ENCODE measurements around the gene DSG4.
A peak's percentile ranks its signal among the peaks of the same experiment; 100 is the strongest.

The DSG4 gene

GRCh38 chr18:31401156-31402025 is 24.8 kb downstream of the DSG4 start:
- no peaks in the 10 kb centered on the region for H3K9me3 ChIP-seq (ENCODE audit: control insufficient read depth, insufficient read depth, low read depth, low read length)
- H3K4me1 ChIP-seq (ENCODE audit: control insufficient read depth, insufficient read depth, low read length): no peaks in the 10 kb centered on the region
- H3K4me3 ChIP-seq (ENCODE audit: low read depth, low read length): no peak overlapping the region
- ChIA-PET CTCF (interaction anchor here (0.5 to 2.3 kb wide), 2 partner anchors 23 to 140 kb away, joined by 3 to 6 read pairs; no protein-coding TSS in a partner anchor), POLR2A (interaction anchor here (1.1 kb wide), 1 partner anchor 41 kb away, joined by 3 read pairs; no protein-coding TSS in a partner anchor)
- H3K27ac ChIP-seq (ENCODE audit: extremely low read depth, low read depth, low read length): no peak overlapping the region
- no peaks in the 10 kb centered on the region for H3K36me3 ChIP-seq (ENCODE audit: control insufficient read depth in 2 of 2, insufficient read depth in 1 of 2, low read length in 2 of 2)
- TF ChIP-seq KLF17 (tag by site-specific recombination; IDR thresholded peaks at IDR 0.05) (no peak), ZNF335 (tag by site-specific recombination; conservative IDR thresholded peaks at IDR 0.05) (peak; percentile 35; the same call in 1 of the 2 replicates), ZNF558 (tag by site-specific recombination; IDR thresholded peaks at IDR 0.05) (no peak)

GRCh38 chr18:31402026-31402373 is 25.4 kb downstream of the DSG4 start:
- ChIA-PET CTCF (interaction anchor here (0.5 to 2.3 kb wide), 3 partner anchors 22 to 302 kb away, joined by 3 to 6 read pairs (median 3); no protein-coding TSS in a partner anchor), POLR2A (interaction anchor here (1.1 kb wide), 1 partner anchor 42 kb away, joined by 3 read pairs; no protein-coding TSS in a partner anchor)
- no peaks in the 10 kb centered on the region for H3K9me3 ChIP-seq (ENCODE audit: control insufficient read depth, insufficient read depth, low read depth, low read length)
- no peaks in the 10 kb centered on the region for H3K36me3 ChIP-seq (ENCODE audit: control insufficient read depth in 2 of 2, insufficient read depth in 1 of 2, low read length in 2 of 2)
- no peak overlapping the region for H3K4me3 ChIP-seq (ENCODE audit: low read depth, low read length)
- no peaks in the 10 kb centered on the region for H3K4me1 ChIP-seq (ENCODE audit: control insufficient read depth, insufficient read depth, low read length)
- no peak overlapping the region for H3K27ac ChIP-seq (ENCODE audit: extremely low read depth, low read depth, low read length)
- TF ChIP-seq ZBTB26 (tag by site-specific recombination; optimal IDR thresholded peaks at IDR 0.05): no peak
- no peak for TF ChIP-seq ZNF660 (tag by site-specific recombination; IDR thresholded peaks at IDR 0.05)
- no peak for TF ChIP-seq ZNF175 (tag by site-specific recombination; IDR thresholded peaks at IDR 0.05)
- no peak for TF ChIP-seq WT1 (tag by site-specific recombination; IDR thresholded peaks at IDR 0.05)
- peak; percentile 84 for TF ChIP-seq ZNF10 (tag by site-specific recombination; IDR thresholded peaks at IDR 0.05)

- Histone ChIP-seq H3K36me3 (ENCODE audit: control insufficient read depth in 2 of 2, insufficient read depth in 1 of 2, low read length in 2 of 2) (no peaks in the 10 kb centered on the region), H3K4me1 (ENCODE audit: control insufficient read depth, insufficient read depth, low read length) (no peaks in the 10 kb centered on the region), H3K4me3 (ENCODE audit: low read depth, low read length) (no peak overlapping the region), H3K9me3 (ENCODE audit: control insufficient read depth, insufficient read depth, low read depth, low read length) (no peaks in the 10 kb centered on the region), H3K27ac (ENCODE audit: extremely low read depth, low read depth, low read length) (no peak overlapping the region)
- TF ChIP-seq PRDM10 (tag by site-specific recombination; IDR thresholded peaks at IDR 0.05): no peak
- no peak for TF ChIP-seq ZNF391 (tag by site-specific recombination; IDR thresholded peaks at IDR 0.05; ENCODE audit: borderline replicate concordance, low read depth)
- no peak for TF ChIP-seq ZNF555 (tag by site-specific recombination; conservative IDR thresholded peaks at IDR 0.05)
- TF ChIP-seq ZNF18 (tag by site-specific recombination; IDR thresholded peaks at IDR 0.05): no peak
- no peak for TF ChIP-seq REPIN1 (tag by site-specific recombination; IDR thresholded peaks at IDR 0.05; ENCODE audit: low read depth)
- TF ChIP-seq ZNF292 (tag by site-specific recombination; IDR thresholded peaks at IDR 0.05; ENCODE audit: borderline replicate concordance, low read depth): no peak
- TF ChIP-seq ZBTB21 (tag by site-specific recombination; IDR thresholded peaks at IDR 0.05): no peak
- no peak for TF ChIP-seq ZNF449 (tag by site-specific recombination; IDR thresholded peaks at IDR 0.05)
- no peak for TF ChIP-seq ZNF214 (tag by site-specific recombination; IDR thresholded peaks at IDR 0.05; ENCODE audit: borderline replicate concordance)
- ChIA-PET POLR2A (no interaction called here), CTCF (interaction anchor here (2.3 kb wide), 1 partner anchor 21 kb away, joined by 6 read pairs; no protein-coding TSS in a partner anchor)
Observed at GRCh38 chr18:31403409-31403808, 26.8 kb downstream of the DSG4 start.
